Sigmoid colon (tissue), 7 donors: ENCODE measurements around the gene AKAP12. TPM values are rescaled to one million over a fixed set of nuclear protein-coding genes. Genes with fewer than 3 reads are reported as not detected.
A peak's percentile ranks its signal among the peaks of the same experiment; 100 is the strongest.

Source experiments
- DNase-seq: peaks from one replicate; pipeline ENCODE4 v3.0.0-alpha.2; 2019
- H3K27ac ChIP-seq, 4 donors: fragments of 200-600 bp; sonication (generic); one replicate each; pipeline ENCODE4 v1.5.1; 2016 to 2019; ENCODE audit warnings: mild to moderate bottlenecking in 1 of 4
- H3K27me3 ChIP-seq, 3 donors: fragments of 200-600 bp; sonication (generic); one replicate each; pipeline ENCODE4 v1.5.1; 2019; ENCODE audit warnings: mild to moderate bottlenecking in 1 of 3
- H3K36me3 ChIP-seq, 4 donors: fragments of 200-600 bp; sonication (generic); one replicate each; pipeline ENCODE4 v1.5.1; 2016 to 2019
- H3K4me1 ChIP-seq, 4 donors: fragments of 200-600 bp; sonication (generic); one replicate each; pipeline ENCODE4 v1.5.1; 2017 to 2019
- H3K4me3 ChIP-seq, 4 donors: fragments of 200-600 bp; sonication (generic); one replicate each; pipeline ENCODE4 v1.5.1; 2017 to 2019; ENCODE audit warnings: mild to moderate bottlenecking in 2 of 4, moderate library complexity in 1 of 4
- H3K9me3 ChIP-seq, 4 donors: fragments of 200-600 bp in 3 of 4; sonication (generic) in 3 of 4; one replicate each; pipeline versions ENCODE4 v1.5.1 to v1.6.1; 2013 to 2019
- EP300 ChIP-seq, 4 donors: sonication (generic); formaldehyde crosslinking; IDR thresholded peaks; one replicate each; pipeline ENCODE4 v1.6.1; 2017; ENCODE audit warnings: antibody characterized with exemption in 4 of 4
- POLR2A ChIP-seq, 2 donors: fragments of 450-650 bp; IDR thresholded peaks; one replicate each; pipeline ENCODE4 v1.6.1; 2016; ENCODE audit warnings: antibody characterized with exemption in 2 of 2, mild to moderate bottlenecking in 2 of 2, moderate library complexity in 2 of 2
- POLR2AphosphoS5 ChIP-seq, 4 donors: sonication (generic); formaldehyde crosslinking; IDR thresholded peaks; one replicate each; pipeline ENCODE4 v1.6.1; 2017; ENCODE audit warnings: antibody characterized with exemption in 4 of 4
- WGBS, 2 donors: extraction: QIAGEN DNeasy Blood & Tissue Kit; methylation state at CpG; one replicate each; pipeline ENCODE4 v1.1.7; 2013; 5-methylcytosine and 5-hydroxymethylcytosine counted together
- intact Hi-C: fragments of 100-400 bp; cut with DNase I; formaldehyde crosslinking; loops from one replicate; pipeline ENCODE4 v1.15.1; 2023
- polyA plus RNA-seq, 3 donors: library from polyadenylated mRNA; stranded (reverse); fragments of 200-250 nt; gene quantifications; one replicate each; pipeline ENCODE4 v1.2.3, GENCODE V29; 2013
- total RNA-seq, 4 donors: library from RNA; depleted of rRNA; stranded (reverse); fragments of >200 nt; gene quantifications; one replicate each; pipeline ENCODE4 v1.1.0, GENCODE V29; 2016
- TF ChIP-seq, protein P1 (sequence below), 4 experiments: fragments of 450-650 bp in 3 of 4; fragments of 200-600 bp in 1 of 4; IDR thresholded peaks; one replicate each; pipeline ENCODE4 v1.5.1; 2016 to 2019; ENCODE audit warnings: antibody characterized with exemption in 4 of 4, mild to moderate bottlenecking in 3 of 4, moderate library complexity in 2 of 4
- donor health status: healthy with polysubstance abuse.
- donor health status: Bipolar disorder and iron deficiency.
- donor health status: healthy.

The AKAP12 gene
- total and polyA plus RNA-seq, 7 donors = 1.2 to 244 (median 133) TPM

DNA sequence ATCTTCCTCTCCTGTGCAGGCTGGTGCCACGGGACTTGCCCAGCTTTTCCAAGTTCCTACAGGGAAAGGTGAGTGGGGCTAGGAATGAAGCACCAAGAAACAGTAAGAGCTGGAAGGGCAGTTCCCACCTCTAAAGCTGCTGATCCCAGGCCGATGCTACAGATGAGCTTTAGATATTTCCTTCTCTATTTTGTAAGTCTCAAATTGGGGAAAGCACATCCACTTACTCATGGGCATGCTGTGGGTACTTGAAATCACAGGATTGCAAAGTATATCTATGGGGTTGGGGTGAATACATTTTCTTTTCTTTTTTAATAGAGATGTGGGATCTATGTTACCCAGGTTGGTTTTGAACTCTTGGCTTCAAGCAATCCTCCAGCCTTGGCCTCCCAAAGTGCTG, 148.5 kb downstream of the AKAP12 start:
- Histone ChIP-seq H3K27me3 (no peaks in the 10 kb centered on the region), H3K36me3 (peaks cover 0 to 3% (median 0%) of the 10 kb centered on the region in 4 donors), H3K4me3 (no peak overlapping the region), H3K4me1 (peaks cover 0 to 31% (median 20%) of the 10 kb centered on the region in 4 donors), H3K9me3 (no peaks in the 10 kb centered on the region), H3K27ac (peak overlapping the region; percentile 95 to 100 (median 100))
- TF ChIP-seq POLR2AphosphoS5 (IDR thresholded peaks at IDR 0.05) (no peak), POLR2A (IDR thresholded peaks at IDR 0.05) (no peak), EP300 (IDR thresholded peaks at IDR 0.05) (no peak)
- TF ChIP-seq, protein P1, sequence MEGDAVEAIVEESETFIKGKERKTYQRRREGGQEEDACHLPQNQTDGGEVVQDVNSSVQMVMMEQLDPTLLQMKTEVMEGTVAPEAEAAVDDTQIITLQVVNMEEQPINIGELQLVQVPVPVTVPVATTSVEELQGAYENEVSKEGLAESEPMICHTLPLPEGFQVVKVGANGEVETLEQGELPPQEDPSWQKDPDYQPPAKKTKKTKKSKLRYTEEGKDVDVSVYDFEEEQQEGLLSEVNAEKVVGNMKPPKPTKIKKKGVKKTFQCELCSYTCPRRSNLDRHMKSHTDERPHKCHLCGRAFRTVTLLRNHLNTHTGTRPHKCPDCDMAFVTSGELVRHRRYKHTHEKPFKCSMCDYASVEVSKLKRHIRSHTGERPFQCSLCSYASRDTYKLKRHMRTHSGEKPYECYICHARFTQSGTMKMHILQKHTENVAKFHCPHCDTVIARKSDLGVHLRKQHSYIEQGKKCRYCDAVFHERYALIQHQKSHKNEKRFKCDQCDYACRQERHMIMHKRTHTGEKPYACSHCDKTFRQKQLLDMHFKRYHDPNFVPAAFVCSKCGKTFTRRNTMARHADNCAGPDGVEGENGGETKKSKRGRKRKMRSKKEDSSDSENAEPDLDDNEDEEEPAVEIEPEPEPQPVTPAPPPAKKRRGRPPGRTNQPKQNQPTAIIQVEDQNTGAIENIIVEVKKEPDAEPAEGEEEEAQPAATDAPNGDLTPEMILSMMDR (IDR thresholded peaks at IDR 0.05) = no peak
- 87 to 95% methylated on average over 2 of the region's 2 CpGs for WGBS, 2 donors
- no peak for DNase-seq
- intact Hi-C loops = no loop called here

DNA sequence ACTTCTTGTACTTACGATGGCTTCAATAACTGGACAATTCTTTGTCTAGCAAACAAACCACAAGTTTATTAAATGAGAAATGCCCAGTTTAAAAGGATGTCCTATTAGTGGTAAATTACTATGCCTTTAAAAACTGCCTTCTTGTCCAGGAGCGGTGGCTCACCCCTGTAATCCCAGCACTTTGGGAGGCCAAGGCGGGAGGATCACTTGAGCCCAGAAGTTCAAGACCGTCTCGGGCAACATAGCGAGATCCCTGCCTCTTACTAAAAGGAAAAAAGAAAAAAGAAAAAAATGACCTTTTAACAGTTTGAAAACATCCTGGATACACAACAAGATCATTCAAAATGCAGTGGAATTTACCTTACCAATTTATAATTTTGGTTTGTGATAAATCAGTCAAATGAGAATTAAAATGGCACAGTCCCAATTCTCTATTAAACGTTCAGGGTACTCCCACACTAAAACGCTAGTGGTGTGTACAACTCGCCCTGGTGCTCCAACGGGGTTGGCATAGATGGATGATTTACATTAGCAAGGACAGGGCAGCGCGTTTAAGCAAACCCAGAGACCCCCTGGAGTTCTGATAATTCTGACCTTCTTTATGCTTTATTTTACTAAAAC, 149.3 kb downstream of the AKAP12 start:
- Histone ChIP-seq H3K4me1 (peaks cover 0 to 40% (median 27%) of the 10 kb centered on the region in 4 donors), H3K4me3 (peak overlapping the region; percentile 89 to 99 (median 95)), H3K9me3 (no peaks in the 10 kb centered on the region), H3K36me3 (peaks cover 0 to 2% (median 0%) of the 10 kb centered on the region in 4 donors), H3K27ac (peak overlapping the region; percentile 95 to 100 (median 100)), H3K27me3 (no peaks in the 10 kb centered on the region)
- intact Hi-C loops = no loop called here
- WGBS, 2 donors = 18 to 28% methylated on average over 12 of the region's 12 CpGs
- DNase-seq = no peak
- TF ChIP-seq POLR2AphosphoS5 (IDR thresholded peaks at IDR 0.05) = no peak
- TF ChIP-seq EP300 (IDR thresholded peaks at IDR 0.05) = no peak
- no peak for TF ChIP-seq POLR2A (IDR thresholded peaks at IDR 0.05)
- TF ChIP-seq, protein P1 (IDR thresholded peaks at IDR 0.05) = no peak

DNA sequence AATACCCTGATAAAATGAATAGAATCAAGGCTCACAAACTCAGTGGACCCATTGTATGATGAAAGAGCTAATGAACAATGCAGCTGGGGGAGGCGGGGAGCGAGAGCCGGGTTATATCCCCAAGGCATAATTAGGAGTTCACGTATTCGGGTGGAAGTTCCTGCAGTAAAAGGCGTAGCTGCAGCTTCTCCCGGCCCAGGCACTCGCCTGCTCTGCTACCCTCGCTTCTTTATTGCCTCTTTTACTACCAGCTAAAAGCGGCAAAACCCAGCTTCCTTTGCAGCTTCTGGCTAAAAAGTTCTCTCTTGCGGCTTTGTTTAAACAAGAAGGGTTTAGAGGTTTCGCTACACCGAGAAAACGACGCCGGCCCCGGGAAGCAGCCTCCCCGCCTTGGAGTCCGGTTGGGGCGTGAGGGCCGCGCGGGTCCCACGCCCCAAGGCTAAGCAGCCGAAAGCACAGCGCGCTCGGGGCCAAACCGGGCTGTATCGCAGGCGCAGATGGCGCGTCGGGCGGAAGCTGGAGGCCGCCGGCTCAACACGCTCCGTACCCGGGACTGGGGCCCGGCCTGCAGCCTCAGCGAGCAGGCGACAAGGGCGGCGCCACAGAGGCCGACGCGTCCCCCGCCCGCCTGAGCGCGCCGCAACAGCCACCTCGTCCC, 150.0 kb downstream of the AKAP12 start:
- intact Hi-C loops = loop anchor here (1.0 to 5.0 kb wide), 2 partner anchors 63 to 147 kb away; partner anchors contain the start of gene RMND1

DNA sequence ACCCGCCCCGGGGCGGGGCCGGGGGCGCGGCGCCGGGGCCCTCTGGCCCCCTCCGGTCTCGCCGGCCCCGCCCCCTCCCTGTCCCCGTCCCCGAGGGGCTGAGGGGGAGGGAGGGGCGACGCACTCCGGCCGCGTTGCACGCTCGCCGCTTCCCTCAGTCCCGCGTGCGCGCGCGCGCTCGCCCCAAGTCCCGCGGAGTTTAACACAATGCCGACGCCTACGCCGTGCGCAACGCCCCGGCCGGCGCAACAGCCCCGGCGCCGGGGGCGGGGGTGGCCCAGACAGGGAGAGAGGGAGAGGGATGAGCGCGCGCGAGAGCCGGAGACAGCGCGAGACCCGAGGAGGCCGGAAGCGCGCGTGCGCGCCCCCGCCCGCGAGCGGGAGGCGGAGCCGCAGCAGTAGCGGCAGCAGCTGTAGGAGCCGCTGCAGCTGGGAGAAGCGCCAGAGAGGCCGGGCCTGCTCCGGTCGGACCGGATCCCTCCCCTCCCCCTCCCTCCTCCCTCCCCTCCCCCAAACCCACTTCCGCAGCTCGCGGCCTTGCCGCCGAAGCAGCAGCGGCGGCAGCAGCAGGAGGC, 150.6 kb downstream of the AKAP12 start:
- WGBS, 2 donors = 0 to 1% methylated on average over 79 of the region's 79 CpGs
- peak; percentile 46 to 60 for TF ChIP-seq POLR2A (IDR thresholded peaks at IDR 0.05)
- TF ChIP-seq, protein P1 (IDR thresholded peaks at IDR 0.05) = no peak
- TF ChIP-seq EP300 (IDR thresholded peaks at IDR 0.05) = no peak
- peak; percentile 93 to 97 (median 96) for TF ChIP-seq POLR2AphosphoS5 (IDR thresholded peaks at IDR 0.05)
- Histone ChIP-seq H3K4me1 (peaks cover 0 to 45% (median 32%) of the 10 kb centered on the region in 4 donors), H3K27ac (peak overlapping the region; percentile 95 to 100 (median 100)), H3K4me3 (peak overlapping the region; percentile 89 to 99 (median 95)), H3K9me3 (no peaks in the 10 kb centered on the region), H3K36me3 (no peaks in the 10 kb centered on the region), H3K27me3 (no peaks in the 10 kb centered on the region)
- intact Hi-C loops = loop anchor here (1.0 to 5.0 kb wide), 2 partner anchors 62 to 148 kb away; partner anchors contain the start of gene RMND1
- peak; percentile 98 for DNase-seq

More for the DNA sequence above, 150.0 kb downstream of the AKAP12 start:
- H3K36me3 ChIP-seq = no peaks in the 10 kb centered on the region
- H3K27ac ChIP-seq = peak overlapping the region; percentile 95 to 100 (median 100)
- no peaks in the 10 kb centered on the region for H3K27me3 ChIP-seq
- peak overlapping the region; percentile 89 to 99 (median 95) for H3K4me3 ChIP-seq
- H3K9me3 ChIP-seq = no peaks in the 10 kb centered on the region
- H3K4me1 ChIP-seq = peaks cover 0 to 43% (median 30%) of the 10 kb centered on the region in 4 donors
- WGBS, 2 donors = 0% methylated on average over 54 of the region's 54 CpGs
- peak; percentile 15 to 58 for TF ChIP-seq POLR2A (IDR thresholded peaks at IDR 0.05)
- TF ChIP-seq POLR2AphosphoS5 (IDR thresholded peaks at IDR 0.05) = peak in 3 of 4 donors; percentile 71 to 81 (median 79)
- TF ChIP-seq EP300 (IDR thresholded peaks at IDR 0.05) = no peak
- TF ChIP-seq, protein P1 (IDR thresholded peaks at IDR 0.05) = no peak
- DNase-seq = peak; percentile 86
